IPS-18c (cell line): Measurements from ENCODE around the gene EXOC3.

Experiments
- H3K4me3 ChIP-seq: 2 replicates; pipeline ENCODE4 v1.7.0; 2013; ENCODE audit warnings: low read depth, mild to moderate bottlenecking, low read length, moderate library complexity; ENCODE audit not compliant: insufficient read depth
- H3K9me3 ChIP-seq: one replicate; pipeline ENCODE4 v1.6.1; 2013; ENCODE audit warnings: mild to moderate bottlenecking, low read length, moderate library complexity; ENCODE audit not compliant: control insufficient read depth, insufficient read depth

The EXOC3 gene

DNA sequence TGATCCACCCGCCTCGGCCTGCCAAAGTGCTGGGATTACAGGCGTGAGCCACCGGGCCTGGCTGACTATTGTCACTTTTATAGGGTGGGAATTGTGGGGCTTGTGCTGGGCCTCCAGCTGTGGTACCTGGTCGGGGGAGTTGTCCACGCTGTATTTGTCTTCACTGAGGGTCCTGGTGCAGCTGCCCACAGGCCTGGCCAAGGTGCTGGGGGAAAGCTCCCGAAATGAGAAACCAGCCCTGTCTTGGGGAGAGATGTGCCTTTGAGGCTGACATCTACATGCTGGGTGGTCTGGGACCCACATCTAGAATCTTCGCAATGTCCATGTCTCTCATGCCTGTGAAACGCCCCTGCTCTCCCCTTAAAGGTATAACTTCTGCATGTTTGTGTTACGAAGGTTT lies 2.6 kb downstream of the EXOC3 start:
- Histone ChIP-seq H3K4me3 (no peak overlapping the region), H3K9me3 (no peaks in the 10 kb centered on the region)

DNA sequence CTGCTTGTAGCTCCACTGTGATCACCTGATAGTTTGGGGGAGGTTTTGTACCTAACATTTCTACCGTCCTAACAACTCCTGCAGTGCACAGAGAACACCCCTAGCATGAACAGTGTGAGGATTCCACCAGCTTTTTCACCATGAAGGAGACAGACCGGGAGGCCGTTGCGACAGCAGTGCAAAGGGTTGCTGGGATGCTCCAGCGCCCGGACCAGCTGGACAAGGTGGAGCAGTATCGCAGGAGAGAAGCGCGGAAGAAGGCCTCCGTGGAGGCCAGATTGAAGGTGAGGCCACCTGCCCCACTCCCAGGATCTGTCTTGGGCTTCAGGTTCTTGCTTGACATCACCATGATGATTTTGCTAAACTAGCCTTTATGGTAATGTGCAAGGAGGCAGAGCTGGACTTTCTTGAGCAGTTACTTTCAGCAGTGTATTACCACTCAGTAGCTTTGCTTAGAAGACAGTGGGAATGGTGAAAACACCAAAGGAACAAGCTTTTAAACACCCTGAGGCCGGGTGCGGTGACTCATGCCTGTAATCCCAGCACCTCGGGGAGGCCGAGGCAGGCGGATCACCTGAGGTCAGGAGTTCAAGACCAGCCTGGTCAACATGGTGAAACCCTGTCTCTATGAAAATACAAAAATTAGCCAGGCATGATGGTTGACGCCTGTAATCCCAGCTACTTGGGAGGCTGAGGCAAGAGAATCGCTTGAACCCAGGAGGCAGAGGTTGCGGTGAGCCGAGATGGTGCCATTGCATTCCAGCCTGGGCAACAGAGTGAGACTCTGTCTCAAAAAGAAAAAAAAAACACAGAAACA lies 3.3 kb downstream of the EXOC3 start:
- no peaks in the 10 kb centered on the region for H3K9me3 ChIP-seq
- H3K4me3 ChIP-seq = no peak overlapping the region

DNA sequence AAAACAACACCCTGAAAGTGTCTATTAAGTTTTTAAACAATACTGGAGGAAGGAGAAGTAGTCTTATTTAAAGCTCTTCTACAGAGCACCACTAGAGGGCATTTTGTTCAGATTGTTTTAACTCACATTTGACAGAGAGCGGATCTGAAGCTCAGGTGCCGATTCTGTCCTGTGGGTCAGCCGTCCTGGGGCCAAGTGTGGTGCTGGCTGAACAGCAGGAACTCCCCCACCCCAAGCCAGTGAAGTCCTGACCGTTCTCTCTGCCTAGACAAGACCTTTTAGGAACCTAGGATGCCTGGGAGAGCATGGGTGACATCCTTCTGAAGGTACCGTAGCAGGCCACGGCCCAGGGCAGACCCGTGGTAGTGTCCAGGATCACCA lies 3.9 kb downstream of the EXOC3 start:
- H3K9me3 ChIP-seq = no peaks in the 10 kb centered on the region

DNA sequence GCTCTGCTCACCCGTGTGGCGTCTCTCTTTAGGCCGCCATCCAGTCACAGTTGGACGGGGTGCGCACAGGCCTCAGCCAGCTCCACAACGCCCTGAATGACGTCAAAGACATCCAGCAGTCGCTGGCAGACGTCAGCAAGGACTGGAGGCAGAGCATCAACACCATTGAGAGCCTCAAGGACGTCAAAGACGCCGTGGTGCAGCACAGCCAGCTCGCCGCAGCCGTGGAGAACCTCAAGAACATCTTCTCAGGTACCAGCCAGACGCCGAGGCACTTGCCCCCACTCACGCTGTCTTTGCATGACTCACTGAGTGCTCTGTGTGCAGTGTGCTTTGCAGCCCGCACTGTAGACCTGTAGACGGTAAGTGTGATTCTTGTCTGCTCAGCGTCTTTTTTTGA lies 4.5 kb downstream of the EXOC3 start:
- Histone ChIP-seq H3K4me3 (no peak overlapping the region), H3K9me3 (no peaks in the 10 kb centered on the region)

More for the DNA sequence above, 3.9 kb downstream of the EXOC3 start:
- H3K4me3 ChIP-seq = no peak overlapping the region

DNA sequence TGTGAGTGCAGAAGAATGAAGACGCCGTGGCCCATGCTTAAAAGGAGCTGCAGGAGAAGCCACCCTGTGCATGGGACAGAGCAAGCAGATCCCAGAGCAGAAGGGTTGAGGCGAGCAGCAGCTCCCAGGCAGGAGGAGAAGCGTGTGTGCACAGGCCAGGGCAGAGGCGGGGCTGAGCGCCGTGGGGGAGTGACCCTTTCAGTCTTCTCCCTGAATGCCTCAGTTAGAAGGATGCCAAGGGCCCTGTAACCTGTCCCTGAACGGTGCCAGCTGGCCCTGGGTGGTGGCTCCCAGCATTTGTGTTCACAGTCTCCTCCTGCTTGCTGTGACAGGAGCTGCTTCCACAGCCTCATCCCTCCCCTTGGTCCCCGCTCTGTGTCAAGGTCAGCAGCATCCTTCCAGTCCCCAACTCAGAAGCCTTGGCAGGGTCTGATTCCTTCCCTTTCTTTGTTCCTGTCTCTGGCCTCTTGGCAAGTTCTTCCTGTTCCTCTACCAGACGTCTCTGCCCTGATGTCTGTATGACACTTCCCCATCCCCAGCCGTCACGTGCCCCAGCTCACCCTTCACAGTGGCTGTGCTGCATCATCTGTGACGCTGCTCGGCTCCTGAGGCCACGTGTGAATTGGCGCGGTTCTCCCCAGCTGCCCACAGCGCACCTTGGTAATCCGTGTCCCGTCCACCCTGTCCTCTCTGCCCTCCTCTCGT lies 5.2 kb downstream of the EXOC3 start:
- Histone ChIP-seq H3K4me3 (no peak overlapping the region), H3K9me3 (no peaks in the 10 kb centered on the region)

DNA sequence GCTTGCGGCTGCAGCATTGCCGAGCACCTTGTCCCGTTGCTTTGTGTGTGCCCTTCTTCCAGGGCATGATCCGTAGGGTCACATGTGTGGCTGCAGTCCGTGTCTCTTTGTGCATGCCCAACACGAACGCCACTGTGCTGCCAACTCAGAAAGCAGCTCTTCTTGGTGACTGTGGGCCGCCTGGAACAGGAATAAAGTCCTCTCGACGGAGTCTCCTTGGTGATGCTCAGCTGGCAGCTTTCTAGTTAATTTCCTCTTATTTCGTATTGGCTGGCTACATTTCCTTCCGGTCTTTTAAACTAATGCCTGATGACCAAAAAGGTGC lies 5.8 kb downstream of the EXOC3 start:
- Histone ChIP-seq H3K4me3 (no peak overlapping the region), H3K9me3 (no peaks in the 10 kb centered on the region)

DNA sequence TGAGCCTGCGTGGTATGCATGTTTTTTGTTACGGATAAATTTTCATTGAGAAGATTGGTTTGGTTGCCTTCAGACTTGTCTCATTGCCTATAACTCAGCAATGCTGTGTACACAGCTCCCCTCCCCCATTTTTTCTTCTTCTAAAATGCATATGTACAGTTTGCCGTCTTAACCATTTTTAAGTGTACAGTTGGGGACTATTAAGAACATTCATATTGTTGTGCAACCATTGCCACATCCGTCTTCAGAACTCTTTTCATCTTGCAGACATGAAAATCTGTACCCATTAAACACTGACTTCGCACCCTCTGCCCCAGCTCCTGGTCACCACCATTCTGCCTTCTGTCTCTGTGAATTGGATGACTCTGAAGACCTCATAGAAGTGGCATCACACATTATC lies 6.2 kb downstream of the EXOC3 start:
- no peaks in the 10 kb centered on the region for H3K9me3 ChIP-seq
- H3K4me3 ChIP-seq = no peak overlapping the region

DNA sequence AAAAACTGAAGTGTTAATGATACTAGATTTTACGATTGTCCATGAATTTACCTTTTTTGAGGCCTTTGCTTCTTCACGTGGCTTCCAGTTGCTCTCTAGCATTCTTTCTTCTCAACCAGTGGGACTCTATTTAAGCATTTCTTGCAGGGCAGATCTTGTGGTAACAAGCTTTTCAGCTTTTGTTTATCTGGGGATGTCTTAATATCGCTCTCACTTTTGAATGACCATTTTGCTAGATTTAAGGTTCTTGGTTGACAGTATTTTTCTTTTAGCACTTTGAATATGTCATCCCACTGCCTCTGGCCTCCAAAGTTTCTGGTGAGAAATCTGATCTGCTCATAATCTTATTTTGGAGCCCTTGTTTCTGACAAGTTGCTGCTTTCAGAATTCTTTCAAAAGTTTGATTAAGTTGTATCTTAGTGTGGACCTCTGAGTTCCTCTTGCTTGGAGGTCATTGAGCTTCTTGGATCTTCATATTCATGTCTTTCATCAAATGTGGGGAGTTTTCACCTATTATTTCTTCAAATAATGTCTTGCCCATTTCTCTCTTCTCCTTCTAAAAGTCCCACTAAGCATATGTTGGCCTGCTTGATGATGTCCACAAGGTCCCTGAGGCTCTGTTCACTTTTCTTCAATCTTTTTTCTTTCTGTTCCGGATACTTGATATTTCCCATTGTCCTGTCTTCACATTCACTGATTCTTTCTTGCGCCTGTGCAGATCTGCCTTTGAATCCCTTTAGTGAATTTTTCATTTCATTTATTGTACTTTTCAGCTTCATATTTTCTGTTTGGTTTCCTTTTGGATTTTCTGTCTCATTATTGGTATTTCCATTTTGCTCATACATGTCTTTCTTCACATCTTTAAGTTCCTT lies 8.8 kb downstream of the EXOC3 start:
- no peaks in the 10 kb centered on the region for H3K9me3 ChIP-seq
- no peak overlapping the region for H3K4me3 ChIP-seq

DNA sequence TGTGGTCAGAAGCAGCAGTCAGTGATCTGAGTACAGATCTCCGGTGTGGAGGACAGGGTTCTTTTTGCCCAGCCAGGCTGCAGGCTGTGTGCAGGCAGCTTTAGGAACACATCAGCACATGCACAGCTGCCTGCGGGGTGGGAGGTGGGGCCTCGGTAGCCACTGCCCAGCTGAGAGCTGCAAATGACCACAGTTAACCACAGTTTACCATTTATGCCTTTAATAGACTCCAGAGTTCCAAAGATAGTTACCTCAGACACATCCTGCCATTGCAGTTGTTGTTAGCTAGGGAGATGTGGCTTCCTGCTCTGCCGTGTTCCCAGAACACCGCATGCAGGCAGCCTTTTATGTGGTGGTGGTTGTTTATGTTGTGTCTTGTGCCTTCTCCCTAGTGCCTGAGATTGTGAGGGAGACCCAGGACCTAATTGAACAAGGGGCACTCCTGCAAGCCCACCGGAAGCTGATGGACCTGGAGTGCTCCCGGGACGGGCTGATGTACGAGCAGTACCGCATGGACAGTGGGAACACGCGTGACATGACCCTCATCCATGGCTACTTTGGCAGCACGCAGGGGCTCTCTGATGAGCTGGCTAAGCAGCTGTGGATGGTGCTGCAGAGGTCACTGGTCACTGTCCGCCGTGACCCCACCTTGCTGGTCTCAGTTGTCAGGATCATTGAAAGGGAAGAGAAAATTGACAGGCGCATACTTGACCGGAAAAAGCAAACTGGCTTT lies 10.2 kb downstream of the EXOC3 start:
- H3K4me3 ChIP-seq = no peak overlapping the region
- no peaks in the 10 kb centered on the region for H3K9me3 ChIP-seq

DNA sequence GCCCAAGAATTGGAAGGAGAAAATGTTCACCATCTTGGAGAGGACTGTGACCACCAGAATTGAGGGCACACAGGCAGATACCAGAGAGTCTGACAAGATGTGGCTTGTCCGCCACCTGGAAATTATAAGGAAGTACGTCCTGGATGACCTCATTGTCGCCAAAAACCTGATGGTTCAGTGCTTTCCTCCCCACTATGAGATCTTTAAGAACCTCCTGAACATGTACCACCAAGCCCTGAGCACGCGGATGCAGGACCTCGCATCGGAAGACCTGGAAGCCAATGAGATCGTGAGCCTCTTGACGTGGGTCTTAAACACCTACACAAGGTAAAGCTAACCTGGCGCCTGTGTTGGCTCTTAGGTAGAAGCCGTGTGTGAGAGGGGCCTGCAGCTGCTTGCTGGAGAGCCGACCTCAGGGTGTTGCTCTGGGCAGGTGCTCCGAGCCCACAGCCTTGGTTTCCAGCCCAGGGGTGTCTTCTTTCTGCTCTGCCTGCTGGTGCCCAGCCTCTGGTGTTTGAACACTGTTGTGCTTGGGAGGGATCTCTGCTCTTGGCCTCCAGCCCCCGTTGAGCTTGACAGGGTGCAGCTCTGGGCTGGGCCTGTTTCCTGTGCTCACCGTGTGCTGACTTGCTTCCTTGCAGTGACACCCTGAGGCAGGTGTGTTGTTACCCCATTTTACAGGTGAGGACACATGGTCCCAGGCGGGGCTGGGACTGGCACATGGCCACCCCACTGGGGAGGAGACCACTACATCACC lies 10.9 kb downstream of the EXOC3 start:
- Histone ChIP-seq H3K9me3 (no peaks in the 10 kb centered on the region), H3K4me3 (no peak overlapping the region)

DNA sequence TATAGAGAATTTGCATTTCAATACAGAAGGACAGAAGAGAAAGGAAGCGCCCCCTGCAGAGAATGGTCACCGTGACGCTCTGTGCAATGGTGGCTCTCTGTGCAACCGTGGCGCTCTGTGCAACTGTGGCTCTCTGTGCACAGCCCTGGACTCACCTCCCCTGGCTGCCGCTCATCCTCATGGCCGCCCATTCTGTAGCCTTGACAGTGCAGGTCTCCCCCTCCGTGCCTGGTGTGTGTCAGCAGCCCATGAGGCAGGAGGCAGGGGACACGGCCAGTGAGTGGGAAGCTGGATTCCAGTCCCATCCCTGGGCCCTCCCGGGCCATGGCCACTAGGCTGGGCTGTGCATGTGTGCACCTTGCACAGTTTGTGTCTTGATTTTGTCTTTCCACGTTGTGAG lies 12.0 kb downstream of the EXOC3 start:
- Histone ChIP-seq H3K9me3 (no peaks in the 10 kb centered on the region), H3K4me3 (no peak overlapping the region)

DNA sequence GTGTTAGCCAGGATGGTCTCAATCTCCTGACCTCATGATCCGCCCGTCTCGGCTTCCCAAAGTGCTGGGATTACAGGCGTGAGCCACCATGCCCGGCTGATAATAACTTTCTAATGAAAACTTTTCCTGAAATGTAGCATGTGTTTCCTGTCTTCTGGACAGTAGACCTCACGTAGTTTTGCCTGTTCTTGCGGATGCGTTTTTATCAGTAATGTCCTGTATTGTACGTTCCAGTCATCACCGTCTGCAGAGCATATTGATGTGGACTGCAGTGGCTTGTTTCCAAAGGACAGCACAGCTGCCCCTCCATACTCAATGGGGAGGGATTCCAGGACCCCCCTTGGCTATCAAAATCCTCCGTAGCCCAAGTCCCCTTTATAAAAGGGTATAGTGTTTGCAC lies 12.8 kb downstream of the EXOC3 start:
- H3K9me3 ChIP-seq = no peaks in the 10 kb centered on the region
- H3K4me3 ChIP-seq = no peak overlapping the region

DNA sequence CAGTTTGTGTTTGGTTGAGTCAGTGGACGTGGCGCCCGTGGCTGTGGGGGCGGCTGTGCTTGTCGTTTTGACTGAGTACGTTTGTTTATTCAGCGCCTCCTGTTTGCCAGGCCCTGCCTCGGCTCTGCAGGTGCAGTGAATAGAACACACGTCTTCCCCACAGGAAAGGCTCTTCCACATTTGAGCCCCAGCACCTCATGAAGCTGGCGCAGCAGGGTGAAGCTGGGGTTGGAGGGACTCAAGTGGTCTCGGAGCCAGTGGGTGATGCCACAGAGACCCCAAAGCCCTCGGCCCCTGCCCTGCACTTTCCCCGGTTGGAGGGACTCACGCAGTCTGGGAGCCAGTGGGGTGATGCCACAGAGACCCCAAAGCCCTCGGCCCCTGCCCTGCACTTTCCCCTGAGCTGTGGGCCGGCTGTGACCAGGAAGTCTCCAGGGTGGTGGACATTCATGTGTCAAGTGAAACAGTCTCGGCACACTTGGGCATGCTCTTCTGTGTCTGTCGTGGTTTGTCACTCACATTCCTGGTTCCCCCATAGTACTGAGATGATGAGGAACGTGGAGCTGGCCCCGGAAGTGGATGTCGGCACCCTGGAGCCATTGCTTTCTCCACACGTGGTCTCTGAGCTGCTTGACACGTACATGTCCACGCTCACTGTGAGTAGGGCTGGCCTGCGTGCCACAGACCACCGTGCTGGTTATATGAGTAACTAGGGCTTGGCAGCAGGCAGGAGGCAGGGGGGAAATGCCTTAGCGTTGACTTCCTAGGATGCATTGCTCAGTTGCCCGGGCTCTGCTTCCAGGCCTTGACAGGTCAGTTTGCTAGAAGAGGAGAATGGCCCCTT lies 13.6 kb downstream of the EXOC3 start:
- Histone ChIP-seq H3K9me3 (no peaks in the 10 kb centered on the region), H3K4me3 (no peak overlapping the region)

DNA sequence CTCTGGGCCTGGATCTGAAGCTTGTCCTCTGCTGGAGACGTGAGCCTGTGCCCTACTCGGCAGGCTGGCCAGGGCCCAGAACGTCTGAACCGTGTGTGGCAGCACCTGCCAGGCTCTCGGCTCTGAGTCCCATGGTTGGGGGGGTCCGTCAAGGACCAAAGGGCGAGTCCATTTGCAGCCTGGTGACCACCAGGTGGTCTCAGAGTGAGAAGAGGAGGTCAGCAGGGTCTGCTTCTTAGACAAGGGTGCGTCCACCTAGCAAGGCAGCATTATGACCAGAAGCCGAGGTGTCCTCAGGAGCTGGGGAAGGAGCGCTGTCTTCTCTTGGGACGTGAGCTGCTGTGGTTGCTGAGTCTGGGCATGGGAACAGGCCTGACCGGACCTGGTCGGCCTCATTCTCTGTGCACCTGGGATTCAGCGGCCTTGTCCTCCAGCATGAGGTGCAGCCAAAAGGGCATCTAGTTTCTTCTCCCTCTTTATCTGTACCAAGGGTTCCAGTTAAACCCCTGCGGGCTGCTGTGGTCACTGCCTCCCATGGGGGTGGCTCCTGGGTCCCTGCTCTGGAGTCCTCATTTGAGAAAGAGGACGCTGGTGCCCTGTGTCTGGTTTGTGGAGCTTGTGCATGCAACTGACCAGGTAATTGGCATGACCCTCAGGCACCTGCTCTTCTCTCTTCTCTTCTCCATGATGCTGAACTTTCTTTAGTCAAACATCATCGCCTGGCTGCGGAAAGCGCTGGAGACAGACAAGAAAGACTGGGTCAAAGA lies 14.4 kb downstream of the EXOC3 start:
- H3K9me3 ChIP-seq = no peaks in the 10 kb centered on the region
- no peak overlapping the region for H3K4me3 ChIP-seq

DNA sequence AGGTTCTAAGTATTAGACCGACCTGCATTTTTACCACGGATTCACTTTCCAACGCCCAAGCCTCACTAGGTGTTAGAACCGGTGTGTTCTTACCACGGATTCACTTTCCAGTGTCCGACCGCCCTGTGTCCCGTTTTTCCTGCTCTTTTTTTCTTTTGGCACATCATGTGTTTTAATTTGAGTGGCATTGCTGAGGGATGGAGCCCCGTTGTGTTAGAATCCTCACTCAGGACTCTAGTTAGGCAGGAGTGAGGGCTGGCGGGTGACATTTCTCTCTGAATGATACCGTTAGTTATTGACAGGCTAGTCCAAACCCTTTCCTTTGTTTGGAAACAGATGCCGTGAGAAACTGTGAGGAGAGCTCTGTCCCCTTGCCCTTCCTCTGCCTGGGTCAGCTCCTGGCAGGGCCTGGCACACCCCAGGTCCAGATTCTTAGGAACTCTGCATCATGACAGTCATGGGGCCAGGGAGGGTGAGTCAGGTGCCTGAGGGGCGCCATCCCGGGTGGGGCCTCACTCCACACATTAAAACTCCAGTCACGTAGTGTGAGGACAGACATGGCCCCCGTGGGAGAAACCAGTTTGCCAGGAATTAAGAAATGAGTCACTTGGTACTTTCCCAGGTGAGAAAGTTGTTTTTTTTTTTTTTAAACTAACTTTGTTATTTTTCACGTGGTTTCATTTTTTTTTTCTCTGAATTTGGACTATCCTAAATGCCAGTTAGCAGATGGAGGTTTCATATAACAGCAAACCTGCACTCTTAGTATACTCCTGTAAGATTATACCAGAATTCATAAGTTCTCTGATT lies 15.8 kb downstream of the EXOC3 start:
- H3K4me3 ChIP-seq = no peak overlapping the region
- no peaks in the 10 kb centered on the region for H3K9me3 ChIP-seq
